GM10266 (cell line): ENCODE measurements around the gene C1QTNF12.

ENCODE experiments used
- DNase-seq: peaks from one replicate; pipeline ENCODE4 v3.0.0; 2012; ENCODE audit errors: extremely low spot score
- CTCF ChIP-seq: IDR thresholded peaks from 2 replicates; pipeline ENCODE4 v1.5.1; 2012; ENCODE audit warnings: mild to moderate bottlenecking, low read depth; ENCODE audit not compliant: control insufficient read depth, insufficient read depth; ENCODE audit errors: missing control alignments

Gene C1QTNF12

GRCh38 chr1:1228596-1229321 is 17.8 kb downstream of the C1QTNF12 start:
- no peak for TF ChIP-seq CTCF
- no peak for DNase-seq

- DNase-seq: no peak
- no peak for TF ChIP-seq CTCF
Observed at GRCh38 chr1:1228187-1228586, 18.3 kb downstream of the C1QTNF12 start.

GRCh38 chr1:1227386-1227785 is 19.1 kb downstream of the C1QTNF12 start:
- TF ChIP-seq CTCF: no peak
- no peak for DNase-seq

GRCh38 chr1:1226566-1227362 is 19.8 kb downstream of the C1QTNF12 start:
- DNase-seq: no peak
- no peak for TF ChIP-seq CTCF

GRCh38 chr1:1225913-1226312 is 20.6 kb downstream of the C1QTNF12 start:
- TF ChIP-seq CTCF: no peak
- DNase-seq: no peak

GRCh38 chr1:1225238-1225845 is 21.2 kb downstream of the C1QTNF12 start:
- DNase-seq: no peak
- TF ChIP-seq CTCF: no peak

- no peak for DNase-seq
- TF ChIP-seq CTCF: no peak
Observed at GRCh38 chr1:1223891-1224290, 22.6 kb downstream of the C1QTNF12 start.
